ENCODE measurements around the gene ABR. TPM values are rescaled to one million over a fixed set of nuclear protein-coding genes. Genes with fewer than 3 reads are reported as not detected.
"Not testable (repeated sequence)": the region's sequence is repeated elsewhere in the genome, so short reads cannot be mapped to it uniquely, and the experiment has no call there.

Gene ABR
- total and polyA plus RNA-seq, 2 of the 8 experiments (the other 6 are each of a cell fraction or from before 2014, with no cell fraction given) = 44.8 to 47.2 TPM

DNA sequence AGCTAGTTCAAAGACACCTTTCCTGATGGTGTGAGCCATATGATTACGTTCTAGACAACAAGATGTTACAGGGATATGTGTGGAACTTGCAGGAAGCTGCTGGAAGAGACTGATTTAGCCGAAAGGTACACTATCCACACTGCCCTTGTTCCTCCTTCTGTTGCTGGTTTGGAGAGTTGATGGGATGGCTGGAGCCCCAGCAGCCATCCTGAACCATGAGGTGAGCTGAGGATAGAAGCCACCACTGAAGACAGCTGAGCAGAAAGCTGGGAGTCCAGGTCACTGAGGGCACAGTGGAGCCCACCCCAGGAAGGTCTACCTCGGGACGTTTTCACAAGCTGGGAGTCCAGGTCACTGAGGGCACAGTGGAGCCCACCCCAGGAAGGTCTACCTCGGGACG, 51.3 kb downstream of the ABR start:
- 0 out of 2 replicates have a peak overlapping the region, but pooled peaks have one; percentile 71 for H4K8ac ChIP-seq (ENCODE audit: extremely low read depth, insufficient read depth, low read length)
- H3K9me3 ChIP-seq (ENCODE audit: insufficient read depth in 2 of 2, low read depth in 1 of 2, low read length in 1 of 2); H2AK5ac ChIP-seq (ENCODE audit: low read depth, low read length); H3K36me3 ChIP-seq (ENCODE audit: control insufficient read depth in 2 of 4, insufficient read depth in 4 of 4, low read length in 3 of 4); H3K27ac ChIP-seq (ENCODE audit: low read depth, low read length); H2BK20ac ChIP-seq (ENCODE audit: low read length); POLR2A ChIA-PET (ENCODE audit: partially characterized antibody); H3K18ac ChIP-seq (ENCODE audit: extremely low read depth, low read length); H3K79me1 ChIP-seq (ENCODE audit: low read depth, low read length); H2BK15ac ChIP-seq (ENCODE audit: low read length); H3K9ac ChIP-seq (replicated peaks in 1 of 4; ENCODE audit: extremely low read depth in 1 of 4, low read depth in 3 of 4, low read length in 3 of 4); H3K4me1 ChIP-seq (replicated peaks in 1 of 4; ENCODE audit: control insufficient read depth in 3 of 4, insufficient read depth in 4 of 4, low read length in 3 of 4); H3K4me2 ChIP-seq (ENCODE audit: insufficient read depth in 1 of 2, low read depth in 2 of 2, low read length in 2 of 2); DNase-seq (ENCODE audit: low read depth in 1 of 2, low spot score in 2 of 2); H4K91ac ChIP-seq (replicated peaks; ENCODE audit: insufficient read length, low read length); H3K23ac ChIP-seq (ENCODE audit: insufficient read length); H3K27me3 ChIP-seq (replicated peaks in 1 of 4; ENCODE audit: control insufficient read depth in 3 of 4, extremely low read depth in 1 of 4, insufficient read depth in 3 of 4, low read length in 3 of 4); H3K56ac ChIP-seq (replicated peaks; ENCODE audit: insufficient read length, low read depth, low read length); H2AFZ ChIP-seq (ENCODE audit: low read length); H3K14ac ChIP-seq (ENCODE audit: insufficient read length); H4K20me1 ChIP-seq (replicated peaks in 1 of 2; ENCODE audit: control insufficient read depth in 1 of 2, insufficient read depth in 2 of 2, low read length in 2 of 2); H3K79me2 ChIP-seq (ENCODE audit: control insufficient read depth in 1 of 2, insufficient read depth in 2 of 2, low read length in 2 of 2); H4K5ac ChIP-seq (ENCODE audit: insufficient read length, low read depth, low read length); H3K4ac ChIP-seq (replicated peaks; ENCODE audit: insufficient read length, low read depth, low read length); H2BK120ac ChIP-seq (replicated peaks; ENCODE audit: low read depth, low read length); FAIRE-seq; H3K4me3 ChIP-seq (ENCODE audit: extremely low read depth in 1 of 4, insufficient read depth in 2 of 4, low read depth in 3 of 4, low read length in 4 of 4); H2BK12ac ChIP-seq (ENCODE audit: low read depth, low read length); H2BK5ac ChIP-seq (ENCODE audit: low read depth, low read length); H3K23me2 ChIP-seq (ENCODE audit: low read depth, low read length): not testable (repeated sequence)
- TF ChIP-seq KDM1A (IDR thresholded peaks at IDR 0.05; ENCODE audit: borderline replicate concordance, low read length) = peak; percentile 55; the same call in 1 of the 2 replicates
- CTCF ChIA-PET (ENCODE audit: partially characterized antibody) = interaction anchor here (1.1 to 1.6 kb wide), 2 partner anchors 19 to 49 kb away, joined by 3 to 5 read pairs; no protein-coding TSS in a partner anchor
- WGBS, 2 experiments (ENCODE audit: extremely low coverage in 1 of 2, insufficient coverage in 1 of 2, insufficient read length in 1 of 2, insufficient replicate concordance in 2 of 2, low coverage in 1 of 2, low lambda C conversion rate in 2 of 2, missing lambda C conversion rate in 1 of 2) = 81% methylated on average over 2 of the region's 6 CpGs; no CpG with 5 or more reads in 1 of the 2 experiments
